GM21515 (cell line): ENCODE measurements around the gene AGAP6.
"Not testable (repeated sequence)": the region's sequence is repeated elsewhere in the genome, so short reads cannot be mapped to it uniquely, and the experiment has no call there.

Experiments used
- ATAC-seq: cut with Tn5 transposase; IDR thresholded peaks from one replicate; pipeline ENCODE4 v1.9.1; 2021; ENCODE audit not compliant: unreplicated experiment

The AGAP6 gene

DNA sequence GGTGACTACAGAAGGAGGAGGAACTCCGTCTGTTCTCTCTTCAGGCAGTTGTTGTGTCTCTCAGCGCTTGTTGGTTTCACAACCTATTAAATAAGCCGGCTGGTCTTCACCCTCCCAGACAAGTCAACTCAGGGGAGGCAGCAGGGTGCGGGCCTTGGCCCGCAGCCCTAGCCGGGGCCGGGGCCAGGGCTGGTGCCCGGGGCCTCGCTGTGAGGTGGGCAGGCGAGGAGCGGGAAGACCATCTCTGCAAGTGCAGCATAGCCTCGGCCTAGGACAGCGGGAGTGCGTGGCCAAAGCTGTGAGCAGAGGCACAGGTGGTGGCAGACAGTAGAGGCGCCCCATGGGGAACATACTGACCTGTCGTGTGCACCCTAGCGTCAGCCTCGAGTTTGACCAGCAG lies at the start of gene AGAP6:
Gene AGAP6, plus strand, starts transcription at position 31 of the 400 bp plus-strand sequence. Its CDS starts 310 bp downstream, at position 341.
- ATAC-seq = not testable (repeated sequence)

DNA sequence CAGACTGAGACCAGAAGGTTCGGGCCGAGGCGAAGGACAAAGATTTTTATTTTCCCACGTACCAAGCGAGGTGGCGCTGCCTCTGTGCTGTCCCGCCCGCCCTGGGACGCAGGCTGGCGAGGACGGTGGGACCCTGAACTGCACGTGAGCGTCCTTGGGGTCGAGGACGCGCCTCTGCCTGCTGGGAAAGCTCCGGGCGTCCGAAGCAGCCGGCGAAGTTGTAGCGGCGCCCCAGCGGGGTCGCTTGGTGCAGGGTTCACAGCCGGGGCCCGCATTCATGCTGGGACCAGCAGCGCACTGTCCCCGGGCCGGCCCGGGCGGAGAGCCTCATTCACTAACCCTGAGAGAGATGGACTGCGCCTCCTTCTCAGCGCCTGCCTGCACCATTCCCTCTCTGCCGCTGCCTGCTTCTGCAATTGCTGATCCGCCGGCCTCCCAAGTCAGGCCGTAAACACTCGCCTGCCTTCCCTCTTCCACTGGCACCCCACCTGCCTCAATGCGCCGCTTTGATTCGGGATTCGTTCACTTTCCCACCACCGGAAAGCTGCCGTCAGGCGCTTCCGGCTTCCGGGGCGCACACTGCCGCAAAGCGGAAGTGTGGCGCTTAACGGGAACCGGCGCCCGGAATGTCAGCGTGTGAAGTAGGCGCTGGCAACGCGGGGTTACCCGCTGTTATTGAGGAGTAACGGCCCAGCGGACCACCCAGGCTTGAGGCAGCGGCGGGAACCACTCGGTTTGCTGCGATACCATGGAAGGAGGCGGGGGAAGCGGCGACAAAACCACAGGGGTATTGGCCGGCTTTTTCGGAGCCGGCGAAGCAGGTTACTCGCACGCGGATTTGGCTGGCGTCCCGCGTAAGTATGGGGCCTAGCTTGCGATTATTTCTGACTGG lies 46.5 kb upstream of the AGAP6 start, which contains the start of the genes PARG and TIMM23B:
Gene PARG, minus strand, starts transcription at position 581 of the 892 bp plus-strand sequence. Its CDS starts 302 bp downstream, at position 279.
Gene TIMM23B, plus strand, starts transcription at position 607 of the 892 bp plus-strand sequence. Its CDS starts 142 bp downstream, at position 749.
- peak; percentile 64 for ATAC-seq

DNA sequence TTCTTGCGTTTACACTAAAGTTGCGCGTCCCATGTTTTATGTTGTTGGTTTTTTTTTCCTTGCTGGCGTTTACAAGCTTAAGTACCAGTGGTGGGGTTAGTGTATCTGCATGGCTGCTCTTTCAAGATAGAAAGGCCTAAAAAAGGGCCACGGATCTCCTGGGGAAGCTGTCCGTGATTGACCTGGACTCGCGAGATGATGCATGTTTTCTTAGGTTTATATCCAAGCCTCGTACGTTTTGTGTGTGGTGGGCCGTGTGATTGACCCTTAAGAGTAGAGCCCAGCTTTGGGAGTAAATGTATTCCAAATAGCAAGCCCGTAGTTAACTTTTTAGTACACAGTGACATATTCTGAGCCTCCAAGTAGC lies 45.9 kb upstream of the AGAP6 start:
- ATAC-seq = not testable (repeated sequence)

DNA sequence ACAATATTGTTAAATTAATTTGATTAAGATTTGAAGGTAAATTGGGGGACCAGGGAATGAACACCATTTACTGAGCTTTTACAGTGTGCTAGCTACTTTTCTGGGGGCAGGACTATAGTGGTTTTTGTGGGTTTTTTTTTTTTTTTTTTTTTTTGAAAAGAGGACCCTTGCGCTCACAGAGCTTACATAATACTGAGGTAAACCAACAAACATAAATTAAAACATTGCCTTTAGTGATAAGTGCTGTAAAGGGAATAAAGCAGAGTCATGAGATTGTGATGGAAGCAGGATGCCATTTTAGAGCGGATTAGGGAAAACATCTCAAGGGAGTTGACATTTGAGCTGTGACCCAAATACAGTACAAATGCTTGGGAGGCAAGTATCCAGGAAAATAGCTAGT lies 44.6 kb upstream of the AGAP6 start:
- not testable (repeated sequence) for ATAC-seq

DNA sequence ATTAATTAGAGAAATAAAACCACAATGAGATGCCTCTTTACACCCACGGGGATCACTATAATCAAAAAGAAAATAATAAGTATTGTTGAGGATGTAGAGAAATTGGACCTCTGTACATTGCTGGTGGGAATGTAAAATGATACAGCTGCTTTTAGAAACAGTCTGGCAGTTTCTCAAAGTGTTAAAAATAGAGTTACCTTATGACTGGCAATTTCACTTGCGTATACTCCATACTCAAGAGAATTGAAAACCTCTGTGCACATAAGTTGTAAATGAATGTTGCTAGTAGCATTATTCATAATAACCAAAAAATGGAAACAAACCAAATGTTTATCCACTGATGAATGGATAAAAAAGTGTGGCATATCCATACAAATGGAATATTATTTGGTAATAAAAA lies 40.1 kb upstream of the AGAP6 start:
- peak; percentile 60 for ATAC-seq

DNA sequence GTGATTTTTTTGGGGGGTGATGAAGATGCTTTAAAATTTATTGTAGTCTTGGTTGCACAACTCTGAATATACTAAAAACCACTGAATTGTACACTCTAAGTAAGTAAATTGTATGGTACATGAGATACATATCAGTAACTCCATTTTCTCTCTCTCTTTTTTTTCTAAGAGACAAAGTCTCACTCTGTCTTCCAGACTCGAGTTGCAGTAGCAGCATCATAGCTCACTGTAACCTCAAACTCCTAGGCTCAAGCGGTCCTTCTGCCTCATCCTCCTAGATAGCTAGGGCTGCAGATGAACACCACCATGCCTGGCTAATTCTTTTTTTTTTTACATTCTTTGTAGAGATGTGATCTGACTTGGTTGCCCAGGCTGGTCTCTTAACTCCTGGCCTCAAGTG lies 39.5 kb upstream of the AGAP6 start:
- ATAC-seq = not testable (repeated sequence)

DNA sequence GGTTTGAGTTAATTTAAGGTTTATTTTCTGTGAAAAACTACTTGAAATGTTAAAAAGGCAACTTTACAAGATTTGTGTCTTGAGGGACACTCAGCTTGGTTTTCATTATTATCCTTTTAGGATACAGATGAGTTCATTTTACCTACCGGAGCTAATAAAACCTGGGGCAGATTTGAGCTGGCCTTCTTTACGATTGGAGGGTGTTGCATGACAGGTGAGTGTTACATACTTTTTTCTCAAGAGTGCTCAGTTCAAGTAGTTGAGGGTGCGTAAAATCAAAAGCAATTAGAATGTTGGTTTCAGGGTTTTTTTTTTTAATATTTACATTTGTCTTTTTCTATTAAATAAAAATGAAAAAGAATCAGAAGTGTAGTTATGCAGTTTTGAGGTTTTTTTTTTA lies 36.2 kb upstream of the AGAP6 start:
- not testable (repeated sequence) for ATAC-seq

DNA sequence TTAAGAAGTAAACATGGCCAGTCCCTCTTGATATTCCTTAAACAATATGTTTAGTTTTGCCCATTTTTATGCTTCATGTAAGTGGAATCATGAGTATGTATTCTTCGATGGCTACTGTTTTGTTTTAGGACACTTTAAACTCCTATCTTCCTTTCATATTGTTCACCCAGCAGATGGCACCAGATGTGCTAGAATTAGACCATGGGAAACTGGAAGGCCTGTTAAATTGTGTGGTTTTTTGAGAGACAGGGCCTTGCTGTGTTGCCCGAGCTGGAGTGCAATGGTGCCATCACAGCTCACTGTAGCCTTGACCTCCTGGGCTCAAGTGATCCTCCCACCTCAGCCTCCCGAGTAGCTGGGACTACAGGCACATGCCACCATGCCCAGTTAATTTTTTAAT lies 35.1 kb upstream of the AGAP6 start:
- not testable (repeated sequence) for ATAC-seq

DNA sequence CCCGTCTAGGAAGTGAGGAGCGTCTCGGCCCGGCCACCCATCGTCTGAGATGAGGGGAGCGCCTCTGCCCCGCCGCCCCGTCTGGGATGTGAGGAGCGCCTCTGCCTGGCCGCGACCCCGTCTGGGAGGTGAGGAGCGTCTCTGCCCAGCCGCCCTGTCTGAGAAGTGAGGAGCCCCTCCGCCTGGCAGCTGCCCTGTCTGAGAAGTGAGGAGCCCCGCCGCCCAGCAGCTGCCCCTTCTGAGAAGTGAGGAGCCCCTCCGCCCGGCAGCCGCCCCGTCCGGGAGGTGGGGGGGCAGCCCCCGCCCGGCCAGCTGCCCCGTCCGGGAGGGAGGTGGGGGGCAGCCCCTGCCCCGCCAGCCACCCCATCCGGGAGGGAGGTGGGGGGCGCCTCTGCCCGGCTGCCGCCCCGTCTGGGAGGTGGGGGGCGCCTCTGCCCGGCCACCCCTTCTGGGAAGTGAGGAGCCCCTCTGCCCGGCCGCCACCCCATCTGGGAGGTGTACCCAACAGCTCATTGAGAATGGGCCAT lies 17.8 kb upstream of the AGAP6 start:
- ATAC-seq = not testable (repeated sequence)

DNA sequence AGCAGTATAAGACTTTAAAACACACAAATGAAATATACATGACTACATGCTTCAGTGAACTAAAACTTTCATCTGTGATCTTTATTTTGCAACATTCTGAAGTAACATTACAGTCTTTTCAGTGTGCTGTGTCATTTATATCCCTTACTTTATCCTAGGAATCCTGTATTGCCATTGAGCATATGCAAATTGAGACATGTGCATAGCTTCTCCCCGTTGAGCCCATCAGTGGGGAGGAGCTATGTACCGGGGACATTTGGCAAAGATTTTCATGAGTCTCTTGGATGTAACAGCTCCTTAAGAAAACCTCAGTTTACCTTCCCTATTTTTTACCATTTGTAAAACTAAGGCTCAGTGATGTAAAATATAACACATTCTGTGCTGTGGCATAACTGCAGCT lies 16.7 kb upstream of the AGAP6 start:
- ATAC-seq = not testable (repeated sequence)

DNA sequence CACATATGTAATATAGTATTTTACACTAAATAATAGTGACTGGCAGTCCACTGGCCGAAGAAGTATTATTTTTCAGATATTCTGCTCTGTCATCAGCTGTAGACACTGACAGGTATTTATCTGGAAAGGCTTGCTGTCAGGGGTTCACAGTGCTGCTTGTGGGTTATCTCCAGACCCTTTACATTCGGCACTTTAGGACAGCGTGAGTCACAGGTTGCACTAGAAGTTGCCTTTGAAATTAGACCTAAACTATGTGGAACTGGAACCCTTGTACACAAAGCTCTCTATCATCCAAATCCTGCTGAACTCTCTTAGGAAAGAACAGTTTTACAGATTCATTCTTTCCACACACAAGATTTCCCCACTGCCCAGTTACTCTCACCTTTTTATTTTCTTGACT lies 16.1 kb upstream of the AGAP6 start:
- ATAC-seq = not testable (repeated sequence)

DNA sequence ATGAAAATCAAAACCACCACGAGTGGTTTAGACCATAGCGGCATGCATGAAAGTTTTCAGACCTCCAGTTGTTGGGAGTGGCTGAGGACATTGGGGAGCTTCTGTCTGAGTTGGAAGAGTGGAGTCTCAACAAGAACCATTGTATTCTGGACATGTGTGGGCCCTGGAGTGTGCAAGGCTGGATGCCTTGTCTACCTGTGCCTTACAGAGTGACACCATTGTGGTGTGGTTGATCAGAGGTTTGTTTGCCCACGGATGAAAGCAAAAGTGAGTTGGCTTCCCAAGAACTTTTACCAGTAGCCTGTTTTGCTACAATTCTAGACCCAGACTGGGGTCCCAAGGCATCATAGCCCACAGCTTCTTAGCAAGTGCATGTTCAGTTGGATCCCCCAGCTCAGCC lies 10.4 kb upstream of the AGAP6 start:
- not testable (repeated sequence) for ATAC-seq

DNA sequence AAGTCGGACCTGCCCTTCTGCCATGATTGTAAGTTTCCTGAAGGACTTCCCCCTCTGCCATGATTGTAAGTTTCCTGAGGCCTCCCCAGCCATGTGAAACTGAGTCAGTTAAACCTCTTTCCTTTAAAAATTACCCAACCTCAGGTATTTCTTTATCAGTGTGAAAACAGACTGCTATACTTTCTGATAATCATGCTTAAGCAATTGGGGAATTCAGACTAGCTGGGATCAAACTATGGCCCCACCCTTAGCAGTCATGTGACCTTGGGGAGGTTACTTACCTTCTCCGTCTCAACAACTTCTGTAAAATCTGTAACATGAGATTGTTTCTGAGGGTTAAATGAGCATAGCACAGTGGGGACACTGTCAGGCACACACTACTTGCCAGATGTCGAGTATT lies 999 bp upstream of the AGAP6 start:
- not testable (repeated sequence) for ATAC-seq

DNA sequence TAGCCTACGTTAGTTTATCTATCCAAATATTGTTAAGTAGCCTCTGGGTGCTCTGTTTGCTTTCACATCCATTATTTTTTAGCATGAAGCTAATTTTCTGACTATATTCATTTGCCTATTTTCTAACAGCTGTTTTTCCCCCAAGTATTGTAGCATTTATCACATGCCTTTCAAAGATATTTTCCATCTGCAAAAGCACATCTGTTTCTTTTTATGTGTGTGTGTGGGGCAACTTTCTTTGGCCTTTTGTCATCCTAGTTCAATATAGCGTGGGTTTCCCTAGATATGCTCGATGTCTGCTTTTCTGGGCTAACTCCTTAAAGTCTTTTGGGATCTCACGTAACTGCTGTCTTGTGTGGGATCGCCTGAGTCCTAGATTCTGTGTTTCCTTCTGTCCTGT lies 7.1 kb downstream of the AGAP6 start:
- not testable (repeated sequence) for ATAC-seq

DNA sequence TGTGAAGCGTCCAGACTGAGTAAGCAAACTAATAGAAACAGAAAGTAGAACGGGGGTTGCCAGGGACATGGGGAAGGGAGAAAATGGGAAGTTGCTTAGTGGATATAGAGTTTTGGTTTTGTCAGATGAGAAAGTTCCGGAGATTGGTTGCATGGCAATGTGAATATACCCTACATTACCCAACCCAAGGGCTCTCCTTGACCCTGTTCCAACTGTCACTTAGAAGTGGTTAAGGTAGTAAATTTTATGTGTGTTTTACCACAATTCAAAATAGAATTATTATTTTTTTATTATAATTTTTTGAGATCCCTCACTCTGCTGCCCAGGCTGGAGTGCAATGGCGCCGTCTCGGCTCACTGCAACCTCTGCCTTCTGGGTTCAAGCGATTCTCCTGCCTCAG lies 25.8 kb downstream of the AGAP6 start:
- not testable (repeated sequence) for ATAC-seq

DNA sequence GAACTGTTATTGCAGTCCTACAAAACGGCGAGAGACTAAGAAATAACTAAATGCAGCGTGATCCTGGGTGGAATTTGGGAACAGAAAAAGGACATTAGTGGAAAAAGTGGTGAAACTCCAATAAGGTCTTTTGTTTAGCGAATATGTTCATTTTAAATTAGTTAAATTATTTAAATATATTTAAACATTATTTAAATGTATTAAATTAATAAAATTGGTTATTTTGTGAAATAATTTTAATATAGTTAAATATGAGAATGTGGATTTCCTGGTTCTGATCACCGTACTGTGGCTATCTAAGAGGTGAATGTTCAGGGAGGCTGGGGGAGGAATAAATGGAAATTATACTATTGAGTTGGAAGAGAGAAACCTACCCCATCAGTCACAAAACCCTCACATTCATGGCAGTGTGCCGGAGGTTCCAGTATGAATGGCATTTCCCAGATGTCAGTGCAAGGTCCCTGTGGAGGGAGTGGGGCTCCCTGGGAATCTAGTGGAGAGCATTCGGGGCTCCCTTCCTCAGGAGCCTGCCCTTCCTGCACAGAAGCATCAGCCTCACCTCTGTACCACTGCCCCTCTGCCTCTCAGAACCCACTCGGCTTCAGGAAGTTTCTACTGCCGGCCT lies 27.5 kb downstream of the AGAP6 start:
- ATAC-seq = not testable (repeated sequence)

DNA sequence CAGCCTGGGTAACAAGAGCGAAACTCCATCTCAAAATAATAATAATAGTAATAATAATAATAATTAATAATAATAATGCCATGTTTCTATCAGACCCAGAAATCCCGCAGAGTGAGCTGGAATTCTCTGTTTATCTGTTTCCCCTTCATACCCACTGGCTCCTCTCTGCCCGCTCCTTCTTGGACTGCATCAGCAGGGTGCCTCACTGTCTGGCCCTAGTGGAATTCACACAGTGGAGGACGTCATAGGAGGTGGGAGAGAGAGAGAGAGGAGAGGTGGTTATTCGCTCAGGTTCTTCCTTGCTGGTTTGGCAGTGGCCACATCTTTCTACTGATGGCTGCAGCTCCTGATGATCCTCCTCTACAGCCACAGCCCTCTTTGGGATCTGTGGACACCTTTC lies 28.7 kb downstream of the AGAP6 start:
- not testable (repeated sequence) for ATAC-seq

DNA sequence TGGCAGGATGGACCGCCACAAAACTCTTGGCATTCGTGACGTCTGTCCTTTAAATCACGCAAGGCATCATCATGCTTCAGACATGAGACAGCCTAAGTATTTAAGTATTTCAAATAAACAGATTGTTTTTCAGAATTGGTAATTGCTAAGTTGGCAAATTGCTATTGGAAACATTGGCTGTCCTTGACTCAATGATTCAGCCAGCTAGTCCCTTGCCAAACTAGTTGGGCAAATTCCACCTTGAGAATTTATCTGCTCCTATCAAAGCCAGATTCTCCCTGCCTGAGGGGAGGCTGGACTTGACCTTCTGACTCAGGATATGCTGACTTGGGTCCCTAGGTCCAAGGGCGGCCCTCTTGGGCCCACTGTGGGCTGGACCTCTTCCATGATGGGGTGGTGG lies 29.4 kb downstream of the AGAP6 start:
- not testable (repeated sequence) for ATAC-seq

DNA sequence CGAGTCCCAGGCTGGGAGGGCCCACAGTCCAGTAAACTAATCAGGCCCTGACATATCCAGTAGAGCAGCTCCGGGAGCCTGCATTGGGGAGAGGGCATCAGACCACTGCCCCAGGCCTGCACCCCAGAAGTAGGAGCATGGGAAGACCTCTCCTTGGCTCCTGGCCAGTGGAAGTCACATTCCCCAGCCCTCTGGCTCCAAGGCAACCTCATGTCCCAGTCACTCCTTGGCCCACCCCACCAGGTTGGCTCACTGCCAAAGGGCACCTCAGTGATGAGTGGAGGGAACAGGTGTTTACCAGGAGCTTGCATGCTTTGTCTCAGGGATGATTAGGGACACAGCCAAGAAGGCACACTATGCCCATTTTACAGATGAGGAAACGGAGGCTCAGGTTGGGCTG lies 31.1 kb downstream of the AGAP6 start:
- not testable (repeated sequence) for ATAC-seq

DNA sequence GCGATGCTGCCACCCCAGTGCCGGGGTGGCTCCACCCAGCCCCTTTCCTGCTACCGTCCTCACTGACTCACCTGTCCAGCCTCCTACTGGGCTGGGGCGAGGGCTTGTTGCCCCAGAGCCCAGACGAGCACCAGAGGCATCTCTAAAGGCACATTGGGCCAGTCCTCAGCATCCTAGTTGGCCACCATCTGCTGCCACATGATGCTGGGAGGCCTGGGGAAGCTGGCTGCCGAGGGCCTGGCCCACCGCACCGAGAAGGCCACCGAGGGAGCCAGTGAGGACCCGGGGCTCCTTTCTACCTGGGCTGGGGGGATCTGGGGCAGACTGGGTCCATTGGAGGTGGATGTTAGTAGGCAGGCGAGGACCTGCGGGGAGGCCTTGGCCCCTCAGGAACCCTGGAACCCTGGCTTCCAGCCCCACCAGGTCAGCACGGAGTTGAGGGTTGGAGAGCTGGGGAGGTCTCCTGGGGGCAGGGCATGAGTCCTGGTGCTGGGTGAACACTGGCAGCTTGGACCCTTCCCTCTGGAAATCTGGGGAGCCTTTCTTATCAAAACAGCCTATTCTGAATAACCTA lies 32.3 kb downstream of the AGAP6 start:
- ATAC-seq = not testable (repeated sequence)

DNA sequence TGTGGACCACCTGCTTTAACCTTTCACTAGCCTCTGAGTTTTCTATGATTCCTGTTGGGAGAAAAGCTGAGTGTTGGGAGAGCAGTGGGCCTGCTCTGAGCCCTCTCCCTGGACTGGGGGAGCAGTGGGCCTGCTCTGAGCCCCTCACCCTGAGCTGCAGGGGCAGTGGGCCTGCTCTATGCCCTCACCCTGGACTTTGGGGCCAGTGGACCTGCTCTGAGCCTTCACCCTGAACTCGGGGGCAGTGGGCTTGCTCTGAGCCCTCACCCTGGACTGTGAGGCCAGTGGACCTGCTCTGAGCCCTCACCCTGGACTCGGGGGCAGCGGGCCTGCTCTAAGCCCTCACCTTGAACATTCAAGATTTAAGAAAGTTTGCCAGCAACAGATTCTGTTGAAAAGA lies 33.4 kb downstream of the AGAP6 start:
- no peak for ATAC-seq
